HG03135 (cell line): ENCODE data around the gene TACC2.

Source experiments
- ATAC-seq: cut with Tn5 transposase; IDR thresholded peaks from one replicate; pipeline ENCODE4 v1.9.1; 2021; ENCODE audit warnings: mild to moderate bottlenecking, moderate library complexity; ENCODE audit not compliant: unreplicated experiment

Gene TACC2

DNA sequence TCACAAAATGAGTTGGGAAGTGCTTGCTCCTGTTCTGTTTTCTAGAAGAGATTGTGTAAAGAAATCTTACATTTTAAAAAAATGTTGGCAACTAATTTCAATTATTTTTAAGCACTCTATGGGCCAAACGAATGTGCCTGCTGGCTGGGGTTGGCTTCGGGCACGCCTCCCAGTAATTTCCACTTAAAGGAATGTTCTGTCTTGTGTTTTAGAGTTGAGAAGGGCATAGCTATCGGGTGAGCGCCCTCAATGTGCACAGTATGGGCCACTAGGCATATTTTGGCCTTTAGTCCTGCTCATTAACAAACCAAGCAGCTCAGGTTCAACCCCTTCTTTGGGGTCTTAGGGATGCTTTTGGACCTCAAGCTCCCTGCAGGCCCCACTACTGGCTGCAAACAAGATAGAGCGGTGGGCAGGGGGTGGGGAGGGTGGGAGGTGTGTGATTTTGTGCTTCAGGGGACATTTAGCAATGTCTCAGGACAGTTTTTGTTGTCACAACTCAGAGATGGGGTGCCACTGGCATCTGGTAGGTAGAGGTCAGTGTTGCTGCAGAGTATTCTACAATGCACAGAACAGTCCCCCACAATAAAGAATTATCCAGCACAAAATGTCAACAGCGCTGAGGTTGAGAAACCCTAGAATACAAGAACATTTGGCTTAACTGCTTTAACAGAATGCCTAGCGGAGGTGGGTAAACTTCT, 40.7 kb downstream of the TACC2 start:
- no peak for ATAC-seq

DNA sequence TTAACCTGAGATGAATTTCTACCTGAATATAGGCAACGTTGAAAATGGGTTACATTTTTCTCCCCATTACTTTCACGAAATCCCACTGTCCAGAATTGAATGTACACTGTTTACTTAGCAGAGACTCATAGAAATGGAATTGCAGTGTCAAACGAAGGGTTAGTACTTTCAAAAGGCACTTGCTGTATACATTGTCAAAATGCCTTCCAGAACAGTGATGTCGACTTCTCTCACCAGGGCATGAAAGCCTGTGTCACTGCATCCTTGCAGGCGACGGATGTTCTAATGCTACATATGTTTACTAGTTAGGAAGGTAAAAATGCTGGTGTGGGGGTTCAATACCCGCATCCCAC, 41.2 kb downstream of the TACC2 start:
- no peak for ATAC-seq

GRCh38 chr10:122033224-122033926, 44.4 kb downstream of the TACC2 start:
- no peak for ATAC-seq

- ATAC-seq = no peak
These were observed 45.3 kb downstream of the TACC2 start for GRCh38 chr10:122034149-122034756.

- ATAC-seq = no peak
These were observed 51.8 kb downstream of the TACC2 start for GRCh38 chr10:122040786-122041185.

DNA sequence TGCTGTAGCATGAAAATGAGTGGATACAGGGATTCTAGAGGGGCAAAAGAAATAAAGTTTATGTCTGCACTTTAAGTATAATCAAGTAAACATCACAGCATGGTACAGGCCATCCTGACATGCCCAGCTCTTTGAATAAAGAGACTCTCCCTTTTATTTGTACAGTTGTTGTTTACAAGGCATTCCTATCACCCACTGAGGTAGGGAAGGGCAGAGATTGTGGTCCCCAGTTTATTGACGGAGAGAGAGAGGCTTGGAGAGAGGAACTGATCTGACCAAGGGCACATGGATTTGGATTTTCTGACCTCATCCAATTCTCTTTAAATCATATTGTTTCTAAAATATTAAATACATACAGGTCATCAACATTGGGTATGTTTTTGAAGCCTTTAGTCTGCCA, 53.9 kb downstream of the TACC2 start:
- ATAC-seq = no peak

DNA sequence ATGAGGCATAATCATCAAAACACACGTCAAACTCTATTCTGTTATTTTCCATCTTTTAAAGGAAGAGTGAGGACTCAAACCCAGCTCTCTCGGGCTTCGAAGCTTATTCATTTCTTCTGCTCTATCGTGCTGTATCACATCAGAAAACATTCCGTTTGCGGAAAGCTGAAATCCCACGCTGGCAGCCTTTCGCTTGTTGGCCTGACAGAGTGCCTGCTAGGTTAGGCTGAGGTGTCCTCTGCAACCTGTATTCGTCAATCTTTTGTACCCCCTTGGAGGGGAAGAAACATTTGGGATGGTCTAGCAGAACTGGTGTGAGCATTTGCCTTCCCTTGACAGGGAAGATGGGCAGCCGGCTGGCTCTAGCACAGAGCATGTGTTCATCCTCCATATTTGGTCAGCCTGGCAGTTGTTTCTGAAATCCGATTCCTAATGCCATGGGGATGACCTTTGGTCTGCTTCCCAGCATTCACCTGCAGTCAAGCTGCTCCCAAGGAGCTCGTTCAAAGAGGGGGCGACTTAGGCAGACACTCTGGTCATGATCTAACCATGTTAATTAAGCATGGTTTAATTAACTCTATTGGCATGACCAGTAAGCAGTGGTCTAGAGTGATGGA, 55.2 kb downstream of the TACC2 start:
- ATAC-seq = no peak

DNA sequence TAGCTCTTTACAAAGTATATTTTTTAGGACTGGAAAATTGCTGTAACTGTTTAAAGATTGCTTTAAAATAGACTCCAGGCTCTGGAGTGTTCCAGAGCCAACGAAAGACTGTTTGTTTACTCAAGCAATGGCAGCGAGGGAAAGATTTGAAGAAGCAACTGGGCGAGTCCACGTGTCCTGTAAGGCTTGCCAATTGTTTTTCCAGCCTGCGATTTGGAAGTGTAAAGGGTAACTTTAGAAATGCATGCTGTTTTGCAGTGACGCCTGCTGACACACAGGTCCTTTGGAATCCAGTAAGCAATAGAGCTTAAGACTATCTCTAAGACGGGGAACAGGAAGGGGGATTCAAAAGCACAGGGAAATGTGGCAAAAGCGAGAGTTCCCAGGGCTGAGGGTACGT, 55.8 kb downstream of the TACC2 start:
- no peak for ATAC-seq

DNA sequence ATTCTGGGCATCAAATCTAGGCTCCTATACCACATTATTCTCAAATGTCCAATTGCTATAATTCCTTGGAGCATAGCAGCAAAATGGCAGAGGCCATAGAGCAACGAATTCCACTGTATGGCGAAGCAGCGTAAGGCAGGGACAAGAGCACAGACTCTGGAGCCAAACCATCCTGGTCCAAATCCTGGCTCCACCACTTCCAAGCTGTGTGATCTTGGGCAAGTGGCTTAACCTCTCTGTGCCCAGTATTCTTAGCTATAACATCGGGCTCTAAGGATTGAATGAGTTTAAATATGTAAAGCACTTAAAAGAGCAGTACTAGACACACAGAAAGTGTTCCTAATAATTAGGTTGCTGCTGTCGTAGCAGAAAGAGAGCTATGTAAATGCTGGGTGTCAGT, 56.2 kb downstream of the TACC2 start:
- ATAC-seq = no peak

DNA sequence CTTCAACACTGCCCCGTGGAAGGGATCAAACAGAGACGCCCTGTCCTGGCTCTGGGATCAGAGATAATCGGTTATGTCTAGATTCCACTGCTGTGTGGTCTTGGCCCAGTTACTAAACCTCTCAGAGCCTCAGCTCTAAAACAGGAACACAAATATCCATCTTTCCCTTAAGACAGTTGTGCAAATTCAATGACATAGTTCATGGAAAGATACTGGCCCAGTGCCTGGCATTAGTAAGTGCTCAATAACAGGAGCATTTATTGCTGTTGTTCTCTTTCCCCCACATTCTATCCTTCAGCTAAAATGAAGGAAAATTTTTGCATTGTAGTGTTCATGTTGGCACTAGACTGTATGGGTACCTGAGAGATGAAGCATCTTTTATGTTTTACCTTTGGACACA, 58.6 kb downstream of the TACC2 start:
- no peak for ATAC-seq

DNA sequence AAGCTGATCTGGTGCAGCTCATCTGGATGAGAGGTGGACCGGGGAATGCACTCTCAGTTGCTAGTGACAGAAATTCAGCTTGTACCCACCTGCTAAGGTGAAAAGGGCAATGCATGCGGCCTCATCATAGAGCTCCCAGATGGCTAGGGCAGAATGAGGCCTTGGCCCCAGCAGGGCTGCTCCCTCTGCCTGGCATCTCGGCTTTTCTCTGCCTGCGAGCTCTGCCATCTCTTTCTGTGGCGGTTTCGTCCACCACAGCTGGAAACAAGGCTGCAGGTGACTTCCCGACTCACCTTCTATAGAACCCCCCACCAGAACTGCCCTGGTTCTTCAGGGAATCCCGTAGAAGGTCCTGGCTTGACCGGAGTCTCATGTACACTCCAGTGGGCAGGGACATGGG, 60.1 kb downstream of the TACC2 start:
- no peak for ATAC-seq

- ATAC-seq = no peak
These were observed 61.3 kb downstream of the TACC2 start for GRCh38 chr10:122050311-122050710.

GRCh38 chr10:122050811-122051210, 61.8 kb downstream of the TACC2 start:
- no peak for ATAC-seq

GRCh38 chr10:122051609-122052385, 62.8 kb downstream of the TACC2 start:
- no peak for ATAC-seq

GRCh38 chr10:122052701-122053100, 63.7 kb downstream of the TACC2 start:
- ATAC-seq = no peak

DNA sequence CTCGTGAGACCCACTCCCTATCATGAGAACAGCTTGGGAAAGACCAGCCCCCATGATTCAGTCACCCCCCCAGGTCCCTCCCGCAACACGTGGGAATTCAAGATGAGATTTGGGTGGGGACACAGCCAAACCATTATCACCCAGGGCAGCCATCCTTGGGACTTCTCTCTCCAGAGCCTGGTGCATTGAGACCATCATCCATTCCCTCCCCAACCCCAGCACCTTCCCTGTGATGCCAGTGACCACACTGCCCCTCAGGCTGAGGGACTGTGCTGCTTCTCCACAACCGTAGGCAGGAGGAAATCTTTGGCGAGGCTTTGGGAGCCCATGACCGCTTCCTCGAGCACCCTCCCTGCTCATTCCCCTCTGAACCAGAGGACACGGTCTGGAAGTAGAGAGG, 64.4 kb downstream of the TACC2 start:
- ATAC-seq = no peak

- ATAC-seq = no peak
These were observed 65.4 kb downstream of the TACC2 start for GRCh38 chr10:122054048-122055025.

GRCh38 chr10:122055252-122055651, 66.3 kb downstream of the TACC2 start:
- no peak for ATAC-seq

DNA sequence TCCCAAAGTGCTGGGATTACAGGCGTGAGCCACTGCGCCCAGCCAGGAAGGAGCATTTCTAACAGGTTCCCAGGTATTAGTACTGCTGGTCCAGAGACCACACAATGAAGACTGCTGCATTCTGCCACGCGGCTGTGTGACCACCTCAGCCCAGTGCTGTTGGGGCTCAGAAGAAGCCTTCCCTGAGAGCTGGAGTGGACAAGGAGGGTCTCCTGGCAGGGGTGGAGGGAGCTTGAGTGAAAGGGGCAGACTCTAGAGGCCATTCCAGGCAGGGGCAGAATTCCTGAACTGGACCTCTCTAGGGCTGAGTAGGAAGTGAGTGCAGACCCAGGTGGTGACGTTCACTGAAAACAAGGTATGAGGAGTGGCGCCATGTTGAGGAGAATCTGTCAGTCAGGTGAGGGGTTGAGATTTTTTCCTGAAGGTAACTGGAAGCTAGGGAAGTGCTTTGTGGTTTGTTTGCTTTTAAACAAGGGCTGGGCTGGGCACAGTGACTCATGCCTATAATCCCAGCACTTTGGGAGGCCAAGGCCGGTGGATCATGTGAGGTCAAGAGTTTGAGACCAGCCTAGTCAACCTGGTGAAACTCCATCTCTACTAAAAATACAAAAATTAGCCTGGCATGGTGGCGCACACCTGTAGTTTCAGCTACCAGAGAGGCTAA, 67.6 kb downstream of the TACC2 start:
- no peak for ATAC-seq
